ENCODE measurements around the gene TRAK2. TPM values are rescaled to one million over a fixed set of nuclear protein-coding genes. Genes with fewer than 3 reads are reported as not detected.
"Not testable (repeated sequence)": the region's sequence is repeated elsewhere in the genome, so short reads cannot be mapped to it uniquely, and the experiment has no call there.

Gene TRAK2
- 7.5 TPM for total RNA-seq

DNA sequence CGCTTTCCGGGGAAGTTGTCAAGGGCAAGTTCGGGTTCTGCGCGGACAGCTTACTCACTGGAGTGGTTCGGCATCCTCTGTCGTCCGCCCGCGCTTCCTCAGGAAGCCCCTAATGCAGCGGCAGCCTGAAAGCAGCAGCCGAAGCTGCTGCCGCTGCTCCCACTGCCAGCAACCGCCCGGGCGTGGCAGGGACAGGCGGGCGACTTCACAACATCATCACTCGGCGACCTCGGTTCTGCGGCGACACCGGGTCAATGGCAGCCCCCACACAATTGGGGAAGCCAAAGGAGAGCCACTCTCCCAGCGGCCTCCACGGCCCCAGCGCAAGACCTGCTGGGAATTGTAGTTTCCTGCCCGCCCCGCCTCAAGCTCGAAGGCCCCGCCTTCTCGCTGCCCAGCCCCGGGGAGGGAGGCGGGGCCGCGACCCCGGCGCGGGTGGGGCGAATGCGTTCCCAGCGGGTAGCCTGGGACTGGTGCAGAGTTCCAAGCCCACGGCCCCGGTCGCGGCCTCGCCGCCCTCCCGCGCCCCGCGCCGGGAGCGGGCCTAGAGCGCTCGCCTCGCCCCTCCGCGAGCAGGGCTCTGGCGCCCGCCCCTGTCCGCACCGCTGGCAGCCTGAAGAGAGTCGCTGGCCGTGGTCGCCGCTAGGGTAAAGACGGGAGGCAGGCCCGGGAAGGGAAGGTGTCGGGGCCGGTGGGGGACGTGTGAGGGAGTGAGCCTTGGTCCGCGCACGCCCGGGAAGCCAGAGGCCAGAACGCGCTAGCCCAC is at the start of gene TRAK2, which contains the start of gene STRADB:
TSS of gene TRAK2 (minus strand) at position 167 of the 766 bp plus-strand sequence. CDS start 30,951 bp downstream, outside the sequence.
TSS of gene STRADB (plus strand) at position 449 of the 766 bp plus-strand sequence. CDS start 3,101 bp downstream, outside the sequence.
- ATAC-seq: peak; percentile 97

DNA sequence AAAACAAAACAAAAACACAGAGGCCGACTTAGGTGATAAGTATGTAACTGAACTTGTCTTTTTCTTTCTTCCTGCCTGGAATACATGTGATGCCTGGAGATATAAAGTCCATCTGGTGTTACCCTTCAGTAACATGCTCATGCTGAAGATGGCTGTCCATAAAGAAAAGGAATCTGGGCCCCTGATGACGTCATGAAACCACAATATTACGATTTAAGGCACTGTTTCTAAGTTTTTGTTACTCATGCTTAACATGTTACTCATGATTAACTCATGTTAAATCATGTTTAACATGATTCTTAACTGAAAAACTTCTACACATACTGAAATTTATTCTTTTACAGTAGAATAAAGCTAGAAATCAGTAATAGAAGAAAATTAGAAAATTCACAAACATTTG is 49.3 kb upstream of the TRAK2 start:
- no peak for ATAC-seq

DNA sequence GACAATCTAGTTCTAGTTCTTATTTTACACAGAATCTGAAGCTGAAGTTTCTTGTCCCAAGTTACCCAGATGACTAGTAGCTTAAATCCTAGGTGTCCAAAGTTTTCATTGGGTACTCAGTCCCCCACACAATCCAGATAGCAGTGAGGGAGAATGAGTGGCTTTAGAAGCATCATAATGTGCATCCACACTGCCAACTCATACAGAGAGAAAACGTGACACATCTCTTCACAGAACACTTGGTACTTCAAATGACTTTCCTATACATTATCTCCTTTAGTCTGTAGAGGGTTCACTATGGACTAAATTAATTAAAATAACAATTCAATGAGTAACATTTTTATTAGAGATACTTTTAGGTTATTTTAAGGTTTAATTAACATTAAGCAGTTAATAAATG is 45.5 kb upstream of the TRAK2 start:
- ATAC-seq: no peak

GRCh38 chr2:201490291-201490690 is 39.0 kb upstream of the TRAK2 start:
- no peak for ATAC-seq

DNA sequence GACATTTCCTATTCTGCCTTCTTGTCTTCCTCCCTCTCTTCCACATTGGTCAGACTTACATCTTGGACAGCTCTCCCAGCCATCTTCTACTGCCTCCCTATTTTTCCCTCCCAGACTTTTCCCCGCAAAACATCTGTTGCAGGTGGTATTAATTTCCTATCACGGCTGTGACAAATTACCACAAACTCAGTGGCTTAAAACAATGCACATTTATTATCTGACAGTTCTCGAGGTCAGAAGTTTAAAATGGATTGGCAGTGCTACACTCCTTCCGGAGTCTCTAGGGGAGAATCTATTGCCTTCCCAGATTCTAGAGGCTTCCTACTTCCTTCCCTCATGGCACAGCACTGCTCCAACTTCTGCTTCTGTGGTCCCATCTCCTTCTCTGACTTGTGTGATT is 33.5 kb upstream of the TRAK2 start:
- ATAC-seq: no peak

DNA sequence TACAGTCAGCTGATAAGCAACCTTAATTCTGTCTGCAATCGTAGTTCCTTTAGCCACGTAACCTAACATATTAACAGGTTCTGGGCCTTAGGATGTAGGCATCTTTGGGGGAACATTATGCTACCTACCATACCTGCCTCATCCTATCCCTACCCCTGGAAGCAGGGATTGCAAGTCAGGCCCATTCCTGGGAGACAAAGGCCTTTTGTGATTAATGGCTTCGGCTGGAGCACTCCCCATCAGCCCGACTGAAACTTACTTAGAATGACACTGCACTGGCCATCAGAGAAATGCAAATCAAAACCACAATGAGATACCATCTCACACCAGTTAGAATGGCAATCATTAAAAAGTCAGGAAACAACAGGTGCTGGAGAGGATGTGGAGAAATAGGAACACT is 32.5 kb upstream of the TRAK2 start:
- ATAC-seq: not testable (repeated sequence)

DNA sequence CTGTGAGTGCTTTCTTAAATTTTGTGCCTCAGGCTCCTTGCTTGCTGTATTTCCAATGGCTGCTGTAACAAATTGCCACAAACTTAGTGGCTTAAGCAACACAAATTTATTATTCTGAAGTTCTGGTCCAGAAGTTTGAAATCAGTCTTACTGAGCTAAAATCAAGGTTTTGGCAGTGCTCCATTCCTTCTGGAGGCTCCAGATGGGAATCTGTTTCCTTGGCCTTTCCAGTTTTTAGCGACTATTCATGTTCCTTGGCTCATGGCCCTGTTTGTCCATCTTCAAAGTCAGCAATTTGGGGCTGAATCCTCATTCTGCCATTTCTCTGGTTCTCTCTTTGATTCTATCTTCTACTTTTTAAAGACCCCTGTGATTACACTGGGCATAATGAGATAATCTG is 32.1 kb upstream of the TRAK2 start:
- no peak for ATAC-seq

- no peak for ATAC-seq
These were observed 31.3 kb upstream of the TRAK2 start for GRCh38 chr2:201482543-201482942.

DNA sequence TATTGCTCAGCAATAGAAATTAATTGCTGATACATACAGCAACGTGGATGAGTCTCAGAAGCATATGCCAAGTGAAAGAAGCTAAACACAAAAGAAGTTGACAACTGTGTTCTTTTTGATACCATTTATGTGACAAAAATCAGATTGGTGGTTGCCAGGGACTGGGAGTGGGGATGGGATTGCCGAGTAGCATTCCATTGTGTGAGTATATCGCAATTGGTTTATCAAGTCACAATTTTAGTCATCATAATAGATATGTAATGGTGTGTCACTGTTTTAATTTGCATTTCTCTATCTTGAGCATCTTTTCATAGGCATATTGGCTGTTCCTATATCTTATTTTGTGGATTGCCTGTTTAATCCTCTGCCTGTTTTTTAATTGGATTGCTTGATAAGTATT is 21.2 kb upstream of the TRAK2 start:
- no peak for ATAC-seq

DNA sequence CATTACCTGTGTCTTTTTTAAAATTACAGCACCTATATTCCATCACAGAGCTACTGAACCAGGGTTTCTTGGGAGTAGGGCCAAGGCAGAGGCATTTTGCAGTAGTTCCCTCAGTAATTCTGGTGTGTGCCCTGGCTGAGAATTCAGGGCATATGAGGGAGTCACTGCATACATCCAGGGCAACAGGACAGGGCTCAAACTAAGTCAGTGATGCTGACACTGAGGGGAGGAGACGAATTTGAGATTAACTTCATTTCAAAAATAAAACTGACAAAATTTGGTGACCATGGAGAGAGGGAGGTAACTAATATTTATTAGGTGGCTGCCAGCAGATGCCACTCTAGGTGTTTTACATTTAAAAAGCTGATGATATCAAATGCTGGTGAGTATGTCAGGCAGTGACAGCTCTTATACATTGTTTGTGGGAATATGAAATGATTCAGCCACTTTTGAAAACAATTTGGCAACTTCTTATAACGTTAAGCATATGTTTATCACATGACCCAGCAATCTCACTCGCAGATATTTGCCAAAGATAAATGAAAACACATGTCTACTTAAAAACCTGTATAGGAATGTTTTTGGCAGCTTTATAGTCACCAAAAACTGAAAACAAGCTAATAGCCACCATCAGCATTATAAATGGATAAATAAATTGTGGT is 20.6 kb upstream of the TRAK2 start:
- no peak for ATAC-seq

GRCh38 chr2:201470821-201471731 is 19.8 kb upstream of the TRAK2 start:
- ATAC-seq: peak; percentile 88

DNA sequence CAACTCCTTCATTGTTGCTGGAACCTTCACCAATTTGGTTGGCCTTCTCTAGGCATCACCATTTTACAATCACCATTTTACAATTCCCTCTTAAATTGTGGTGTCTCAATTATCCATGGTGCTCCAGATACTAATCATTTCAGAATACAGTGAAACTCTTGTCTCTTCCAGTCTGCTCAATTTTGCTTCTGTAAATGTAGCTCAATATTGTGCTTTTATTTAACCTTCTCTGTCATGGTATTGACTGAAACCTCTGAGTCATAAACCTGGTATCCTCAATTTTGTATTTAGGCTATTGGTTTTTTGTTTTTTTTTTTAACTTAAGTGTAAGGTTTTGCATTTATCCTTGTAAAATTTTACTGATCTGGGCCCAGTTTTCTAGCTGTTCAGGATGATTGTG is 16.4 kb upstream of the TRAK2 start:
- no peak for ATAC-seq

GRCh38 chr2:201466050-201466675 is 14.9 kb upstream of the TRAK2 start:
- no peak for ATAC-seq

DNA sequence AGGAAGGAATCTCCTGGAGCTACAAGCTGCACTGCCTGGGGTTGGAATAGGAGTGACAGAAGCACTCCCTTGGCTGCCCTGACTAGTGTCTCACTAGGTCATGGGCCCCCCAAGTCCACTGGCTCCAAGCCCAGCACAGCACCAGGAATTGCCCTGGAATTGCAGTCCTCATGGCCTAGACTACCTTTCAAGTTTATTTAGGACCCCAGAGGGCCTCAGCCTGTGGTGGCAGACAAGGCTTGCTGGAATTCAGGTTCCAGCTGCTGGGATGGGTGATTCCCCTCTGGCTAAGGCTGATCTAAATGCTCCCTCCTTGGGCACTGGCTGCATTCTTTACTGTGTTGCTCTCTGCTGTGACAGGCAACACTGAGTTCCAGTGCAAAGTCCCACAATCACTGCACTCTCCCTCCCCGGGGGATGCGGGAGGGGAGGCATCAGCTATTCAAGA is 14.3 kb upstream of the TRAK2 start:
- ATAC-seq: no peak

DNA sequence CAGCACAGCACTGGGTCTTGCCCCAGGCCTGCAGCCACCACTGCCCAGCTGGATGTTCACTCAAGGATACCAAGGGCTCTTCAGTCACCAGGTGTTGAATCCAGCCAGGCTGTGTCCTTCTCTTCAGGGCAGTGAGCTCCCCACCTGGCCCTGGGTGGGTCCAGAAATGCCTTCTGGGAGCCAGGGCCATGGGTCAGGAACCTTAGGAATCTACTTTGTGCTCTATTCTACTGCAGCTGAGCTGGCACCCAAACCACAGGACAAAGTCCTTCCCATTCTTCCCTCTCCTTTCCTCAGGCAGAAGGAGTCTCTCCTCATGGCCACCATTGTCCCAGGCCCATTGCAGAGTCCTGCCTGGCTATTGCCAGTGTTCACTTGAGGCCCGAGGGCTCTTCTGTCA is 13.3 kb upstream of the TRAK2 start:
- ATAC-seq: no peak

GRCh38 chr2:201460532-201460931 is 9.3 kb upstream of the TRAK2 start:
- ATAC-seq: no peak

- ATAC-seq: no peak
These were observed 7.1 kb upstream of the TRAK2 start for GRCh38 chr2:201458381-201458780.

DNA sequence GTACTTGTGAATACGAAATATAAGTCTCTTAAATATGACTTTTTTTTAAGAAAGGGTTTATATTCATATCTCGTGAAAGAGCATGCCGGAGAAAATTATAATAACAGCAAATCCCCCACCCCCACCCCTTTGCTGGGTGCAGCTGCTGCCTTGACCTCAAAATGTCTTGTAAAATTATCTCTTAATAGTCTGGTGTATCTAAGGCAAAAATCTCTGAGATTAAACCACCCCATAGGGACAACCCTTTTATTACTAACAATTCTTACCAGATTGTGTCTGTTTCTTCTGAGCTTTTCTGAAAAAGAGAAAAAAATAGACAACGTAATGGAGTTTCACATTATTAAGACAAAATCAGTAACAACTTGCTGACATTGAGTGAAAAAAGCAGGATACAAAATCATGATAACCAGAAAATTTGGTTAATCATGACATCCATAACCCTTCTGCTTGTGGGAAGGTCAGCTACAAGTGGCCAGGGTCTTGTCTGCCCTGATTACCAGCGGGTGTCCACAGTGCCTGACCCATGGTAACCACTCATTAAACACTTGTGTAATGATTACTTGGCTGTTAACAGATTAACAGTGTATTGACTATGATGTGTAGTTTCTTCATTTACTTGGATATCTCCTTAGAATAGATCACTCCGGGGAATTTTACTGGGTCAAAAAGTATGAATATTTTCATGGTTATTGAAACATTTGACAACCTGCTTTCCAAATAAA is 1.8 kb upstream of the TRAK2 start:
- no peak for ATAC-seq

DNA sequence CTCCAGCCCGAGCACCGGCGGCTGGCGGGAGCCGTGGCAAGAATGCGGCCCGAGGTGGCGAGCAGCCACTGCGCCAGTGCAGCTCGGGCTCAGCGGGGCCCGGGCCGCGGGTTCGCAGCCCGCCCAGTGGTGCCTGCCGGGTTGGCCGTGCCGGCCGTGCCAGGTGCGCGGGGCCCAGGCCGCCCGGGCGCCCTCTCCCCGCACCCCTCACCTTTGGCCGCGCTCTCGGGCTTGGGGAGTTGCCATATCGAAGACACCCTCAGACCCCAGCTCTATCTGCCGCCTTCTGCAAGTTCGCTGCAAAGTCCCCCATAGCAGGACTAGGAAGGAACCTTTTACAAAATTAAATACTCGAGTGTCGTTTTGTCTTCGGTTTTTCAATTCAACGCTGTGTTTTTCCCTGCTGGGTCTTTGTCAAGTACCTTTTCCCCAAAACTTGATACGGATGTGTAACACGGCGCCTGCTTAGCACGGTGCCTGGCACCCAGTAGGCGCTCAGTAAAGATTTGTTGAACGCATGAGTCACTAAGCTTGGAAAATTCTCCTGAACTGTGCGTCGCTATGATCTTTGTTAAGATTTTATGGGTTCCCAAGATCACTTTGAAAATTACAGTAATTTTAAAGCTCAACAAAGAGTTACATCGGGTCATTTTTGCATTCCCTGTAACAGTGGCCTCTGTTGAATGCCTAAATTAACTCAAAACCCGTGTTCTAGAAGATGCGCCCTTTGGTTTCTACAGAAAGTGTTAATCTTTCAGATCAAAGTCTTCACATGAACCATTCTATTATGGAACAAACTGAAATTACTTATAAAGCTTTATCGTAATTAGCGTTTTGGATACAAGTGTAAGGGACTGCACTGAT is 1.0 kb upstream of the TRAK2 start:
- peak; percentile 49 for ATAC-seq

DNA sequence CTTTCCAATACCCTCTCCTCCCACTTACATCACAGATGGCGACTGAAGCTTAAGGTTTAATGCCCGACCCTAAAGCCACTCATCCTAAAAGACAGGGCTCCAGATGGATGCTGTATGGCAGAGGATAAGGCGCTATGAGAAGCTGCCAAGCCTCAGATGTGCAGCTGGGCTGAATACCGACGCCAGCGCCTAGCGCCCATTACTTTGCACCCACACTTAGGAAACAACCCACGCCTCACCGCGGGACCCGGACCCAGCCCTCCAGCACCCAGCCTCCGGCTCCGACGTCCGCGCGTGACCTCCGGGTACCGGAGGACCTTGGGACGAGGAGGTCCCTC is 335 bp downstream of the TRAK2 start:
- ATAC-seq: peak; percentile 31

DNA sequence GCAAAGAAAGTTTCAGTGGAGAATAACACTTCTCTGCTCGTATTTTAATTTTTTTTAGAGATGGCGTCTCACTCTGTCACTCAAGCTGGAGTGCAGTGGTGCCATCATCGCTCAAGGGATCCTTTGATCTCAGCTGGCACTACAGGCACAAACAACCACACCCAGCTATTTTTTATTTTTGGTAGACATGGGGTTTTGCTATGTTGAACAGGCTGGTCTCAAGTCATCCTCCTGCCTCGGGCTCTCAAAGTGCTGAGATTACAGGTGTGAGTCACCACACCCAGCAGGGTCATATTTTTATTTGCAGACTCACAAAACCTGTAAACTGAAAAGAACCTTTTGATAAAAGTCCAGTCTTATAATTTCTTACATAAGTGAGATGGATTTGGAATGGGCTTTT is 2.6 kb downstream of the TRAK2 start:
- ATAC-seq: no peak

Measured in esophagus mucosa (tissue), 1 donor.